DOHH2 (cell line): ENCODE measurements around the gene FREM1.

ENCODE experiments used
- H3F3A ChIP-seq: fragments of 200-600 bp; sonication (generic), shearing (Covaris generic); 2 replicates; pipeline ENCODE4 v1.6.0; 2016; ENCODE audit warnings: antibody characterized with exemption, mild to moderate bottlenecking; ENCODE audit not compliant: control insufficient read depth, insufficient read depth
- H3K27ac ChIP-seq: fragments of 200-600 bp; sonication (generic); 2 replicates; pipeline ENCODE4 v1.5.1; 2014; ENCODE audit warnings: low read depth, mild to moderate bottlenecking, low read length, moderate library complexity
- H3K27me3 ChIP-seq: fragments of 200-600 bp; sonication (generic); 2 replicates; pipeline ENCODE4 v1.6.1; 2014; ENCODE audit warnings: mild to moderate bottlenecking, low read length, mixed read lengths; ENCODE audit not compliant: control insufficient read depth
- H3K36me3 ChIP-seq: fragments of 200-600 bp; sonication (generic); 2 replicates; pipeline ENCODE4 v1.6.1; 2014; ENCODE audit warnings: mild to moderate bottlenecking, low read length, moderate library complexity, mixed read lengths; ENCODE audit not compliant: control insufficient read depth
- H3K4me1 ChIP-seq: fragments of 200-600 bp; sonication (generic); 2 replicates; pipeline ENCODE4 v1.6.1; 2014; ENCODE audit warnings: mild to moderate bottlenecking, low read length, mixed read lengths; ENCODE audit not compliant: control insufficient read depth
- H3K4me2 ChIP-seq: fragments of 200-600 bp; sonication (generic); 2 replicates; pipeline ENCODE4 v1.6.0; 2014; ENCODE audit warnings: mild to moderate bottlenecking, low read length, moderate library complexity
- H3K4me3 ChIP-seq: fragments of 200-600 bp; sonication (generic); 2 replicates; pipeline ENCODE4 v1.5.1; 2014; ENCODE audit warnings: mild to moderate bottlenecking, low read length, mixed read lengths
- H3K79me2 ChIP-seq: fragments of 200-600 bp; sonication (generic); 2 replicates; pipeline ENCODE4 v1.6.1; 2014; ENCODE audit warnings: mild to moderate bottlenecking, low read length, mixed read lengths; ENCODE audit not compliant: control insufficient read depth
- H3K9me2 ChIP-seq: fragments of 200-600 bp; sonication (generic); replicated peaks from 2 replicates; pipeline ENCODE4 v1.6.1; 2014; ENCODE audit warnings: mild to moderate bottlenecking, low read length, mixed read lengths; ENCODE audit not compliant: control insufficient read depth
- H3K9me3 ChIP-seq: fragments of 200-600 bp; sonication (generic); 2 replicates; pipeline ENCODE4 v1.6.1; 2014; ENCODE audit warnings: antibody characterized with exemption, low read length, mixed read lengths; ENCODE audit not compliant: control insufficient read depth, insufficient read depth
- H4K20me1 ChIP-seq: fragments of 200-600 bp; sonication (generic); 2 replicates; pipeline ENCODE4 v1.6.0; 2014; ENCODE audit warnings: low read depth, mild to moderate bottlenecking, antibody characterized with exemption, low read length, moderate library complexity; ENCODE audit not compliant: control insufficient read depth, insufficient read depth
- CTCF ChIP-seq: fragments of 200-600 bp; sonication (generic); IDR thresholded peaks from one replicate; pipeline ENCODE4 v1.5.1; 2014; ENCODE audit warnings: antibody characterized with exemption, mild to moderate bottlenecking, low read depth, low read length; ENCODE audit not compliant: poor library complexity, severe bottlenecking
- EZH2phosphoT487 ChIP-seq: fragments of 200-600 bp; sonication (generic); IDR thresholded peaks from 2 replicates; pipeline ENCODE4 v1.6.1; 2017; ENCODE audit warnings: borderline replicate concordance, mild to moderate bottlenecking, antibody characterized with exemption, low read length, moderate library complexity, mixed read lengths

Gene FREM1

GRCh38 chr9:14715102-14715501 is 195.1 kb downstream of the FREM1 start:
- no peak overlapping the region for H3K4me2 ChIP-seq
- H3K79me2 ChIP-seq, result no peaks in the 10 kb centered on the region
- H3K27me3 ChIP-seq, result peaks cover 41% of the 10 kb centered on the region
- no peaks in the 10 kb centered on the region for H3K36me3 ChIP-seq
- H3K27ac ChIP-seq, result no peak overlapping the region
- no peaks in the 10 kb centered on the region for H4K20me1 ChIP-seq
- no peaks in the 10 kb centered on the region for H3F3A ChIP-seq
- H3K9me2 ChIP-seq, result no peaks in the 10 kb centered on the region
- no peak for TF ChIP-seq CTCF
- no peak for TF ChIP-seq EZH2phosphoT487
- H3K4me3 ChIP-seq, result no peak overlapping the region
- H3K9me3 ChIP-seq, result no peaks in the 10 kb centered on the region
- no peaks in the 10 kb centered on the region for H3K4me1 ChIP-seq

GRCh38 chr9:14713187-14713767 is 197.0 kb downstream of the FREM1 start:
- H3K4me1 ChIP-seq, result no peaks in the 10 kb centered on the region
- no peaks in the 10 kb centered on the region for H4K20me1 ChIP-seq
- H3K4me2 ChIP-seq, result no peak overlapping the region
- no peaks in the 10 kb centered on the region for H3K9me2 ChIP-seq
- no peak overlapping the region for H3K27ac ChIP-seq
- no peaks in the 10 kb centered on the region for H3F3A ChIP-seq
- no peaks in the 10 kb centered on the region for H3K79me2 ChIP-seq
- H3K4me3 ChIP-seq, result no peak overlapping the region
- TF ChIP-seq EZH2phosphoT487 (no peak), CTCF (no peak)
- H3K27me3 ChIP-seq, result peaks cover 45% of the 10 kb centered on the region
- H3K9me3 ChIP-seq, result no peaks in the 10 kb centered on the region; the same call in 1 of the 2 replicates
- H3K36me3 ChIP-seq, result no peaks in the 10 kb centered on the region

GRCh38 chr9:14710804-14711203 is 199.4 kb downstream of the FREM1 start:
- peaks cover 54% of the 10 kb centered on the region for H3K27me3 ChIP-seq
- H3F3A ChIP-seq, result no peaks in the 10 kb centered on the region; the same call in 1 of the 2 replicates
- no peak overlapping the region for H3K27ac ChIP-seq
- no peaks in the 10 kb centered on the region for H3K36me3 ChIP-seq
- H3K9me3 ChIP-seq, result peaks cover 2% of the 10 kb centered on the region
- H3K79me2 ChIP-seq, result no peaks in the 10 kb centered on the region
- H3K4me3 ChIP-seq, result no peak overlapping the region
- no peak overlapping the region for H3K4me2 ChIP-seq
- no peaks in the 10 kb centered on the region for H3K9me2 ChIP-seq
- no peaks in the 10 kb centered on the region for H4K20me1 ChIP-seq
- TF ChIP-seq CTCF (no peak), EZH2phosphoT487 (no peak)
- H3K4me1 ChIP-seq, result no peaks in the 10 kb centered on the region
